GF-D8 (cell line): ENCODE results near the gene ARHGAP11B.
"Not testable (repeated sequence)": the region's sequence is repeated elsewhere in the genome, so short reads cannot be mapped to it uniquely, and the experiment has no call there.

Experiments
- DNase-seq: peaks from one replicate; lab custom pipeline; 2025; lab: John Stamatoyannopoulos, UW

The ARHGAP11B gene

DNA sequence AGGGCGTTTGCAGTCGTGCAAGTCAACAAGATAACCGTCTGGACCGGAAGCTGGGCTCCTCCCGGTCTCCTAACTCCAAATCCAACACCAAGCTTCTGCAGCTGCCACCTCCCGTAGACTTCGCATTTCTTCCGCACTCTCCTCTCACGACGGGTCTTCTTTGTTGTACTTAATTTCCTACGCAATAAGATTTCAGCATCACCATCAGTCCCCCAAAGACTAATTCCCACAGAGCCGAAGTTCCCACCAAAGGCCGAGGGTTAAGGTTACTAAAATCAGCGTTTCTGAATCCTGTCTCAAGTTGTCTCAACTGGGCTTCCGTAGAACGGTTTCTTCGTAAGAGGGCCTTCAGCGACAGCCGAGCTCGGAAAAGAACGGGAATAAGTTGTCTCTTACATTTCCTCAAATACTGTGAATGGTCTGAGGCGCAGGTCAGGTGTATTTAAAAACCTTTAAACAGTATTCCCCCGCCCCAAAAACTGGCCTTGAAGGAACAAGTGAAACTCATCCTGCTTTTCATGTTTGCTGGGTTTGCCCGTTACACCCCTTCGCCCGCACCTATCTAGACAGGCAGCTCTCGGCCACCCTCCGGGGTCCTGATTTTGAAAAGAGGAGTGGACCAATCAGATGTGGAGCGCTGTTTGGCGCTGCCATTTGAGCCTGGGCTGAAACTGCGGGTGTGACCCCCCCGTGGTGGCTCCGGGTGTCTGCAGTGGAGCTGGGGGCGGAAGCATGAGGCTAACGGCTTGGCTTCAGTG, at the start of gene ARHGAP11B:
ARHGAP11B (plus strand) TSS at position 693 of the 758 bp plus-strand sequence.
- DNase-seq, result not testable (repeated sequence)

DNA sequence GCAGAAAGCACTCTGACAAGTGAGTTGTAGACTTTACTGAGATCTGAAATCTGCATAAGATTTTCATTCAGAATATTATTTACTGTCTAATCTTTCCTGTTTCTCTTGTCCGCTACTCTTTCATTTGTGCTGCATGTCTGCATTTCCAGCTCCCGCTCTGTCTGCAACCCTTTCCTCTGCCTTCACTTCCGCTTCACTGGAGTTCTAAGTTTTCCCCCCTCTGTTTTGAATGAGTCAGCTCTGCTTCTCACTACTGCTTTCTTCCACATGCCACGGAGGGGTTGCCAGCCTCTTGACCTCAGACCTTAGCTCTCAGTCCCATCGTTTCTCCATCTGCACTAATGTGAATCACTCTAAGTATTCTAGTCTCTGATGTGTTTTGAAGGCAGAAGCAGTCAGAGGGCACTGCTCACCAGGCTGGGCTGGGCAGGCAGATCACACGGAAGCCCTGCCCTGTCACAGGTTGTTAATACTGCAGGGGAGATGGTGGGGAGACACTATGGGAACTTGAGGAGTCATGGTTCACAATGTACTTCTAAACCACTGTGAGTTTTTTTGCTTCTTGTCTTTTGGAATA, 46.4 kb upstream of the ARHGAP11B start:
- not testable (repeated sequence) for DNase-seq

- not testable (repeated sequence) for DNase-seq
These were observed 45.2 kb upstream of the ARHGAP11B start for GRCh38 chr15:30580716-30581115.

- DNase-seq, result not testable (repeated sequence)
These were observed 27.0 kb upstream of the ARHGAP11B start for GRCh38 chr15:30598953-30599352.

DNA sequence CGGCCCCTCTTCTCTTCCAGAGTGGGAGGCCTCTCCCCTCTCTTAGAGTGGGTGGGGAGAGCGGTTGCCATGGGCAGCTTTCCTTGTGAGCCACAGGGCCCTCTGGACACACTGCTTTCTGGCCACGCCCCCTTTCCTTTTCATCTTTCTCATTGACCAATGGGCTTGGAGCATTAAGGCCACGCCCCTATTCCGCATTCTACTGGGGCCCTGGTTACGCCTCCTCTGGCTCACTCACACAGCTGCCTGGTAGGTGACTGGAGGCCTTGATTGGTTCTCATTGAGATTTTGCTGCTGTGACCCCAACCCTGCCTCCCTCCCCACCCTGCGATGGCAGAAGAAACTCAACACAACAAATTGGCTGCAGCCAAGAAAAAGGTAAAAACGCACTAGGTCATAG, 22.1 kb upstream of the ARHGAP11B start, which contains the start of gene GOLGA8H:
GOLGA8H (plus strand) TSS at position 233 of the 400 bp plus-strand sequence; CDS start at position 331, 98 bp downstream.
- not testable (repeated sequence) for DNase-seq

GRCh38 chr15:30612271-30612670, 13.7 kb upstream of the ARHGAP11B start:
- not testable (repeated sequence) for DNase-seq

DNA sequence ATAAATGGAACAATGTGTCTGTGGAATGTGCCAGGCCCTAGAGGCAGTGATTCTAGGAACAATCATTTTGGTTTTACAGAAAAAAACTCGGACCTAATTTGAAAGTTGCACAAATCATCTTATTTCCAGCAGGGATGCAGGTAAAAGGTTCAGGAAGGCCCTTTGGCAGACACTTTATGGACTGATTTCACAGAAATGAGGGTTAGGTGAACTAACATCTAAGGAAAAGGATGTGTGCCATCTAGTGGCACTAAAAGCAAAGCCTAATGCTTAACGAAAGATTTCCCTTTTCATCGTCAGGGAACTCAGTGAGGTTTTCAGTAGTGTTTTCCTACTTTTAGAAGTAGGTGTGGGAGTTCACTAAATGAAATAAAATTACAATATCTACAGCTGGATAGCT, 4.6 kb upstream of the ARHGAP11B start:
- DNase-seq, result not testable (repeated sequence)

- DNase-seq, result not testable (repeated sequence)
These were observed 252 bp downstream of the ARHGAP11B start for GRCh38 chr15:30626194-30626565.

DNA sequence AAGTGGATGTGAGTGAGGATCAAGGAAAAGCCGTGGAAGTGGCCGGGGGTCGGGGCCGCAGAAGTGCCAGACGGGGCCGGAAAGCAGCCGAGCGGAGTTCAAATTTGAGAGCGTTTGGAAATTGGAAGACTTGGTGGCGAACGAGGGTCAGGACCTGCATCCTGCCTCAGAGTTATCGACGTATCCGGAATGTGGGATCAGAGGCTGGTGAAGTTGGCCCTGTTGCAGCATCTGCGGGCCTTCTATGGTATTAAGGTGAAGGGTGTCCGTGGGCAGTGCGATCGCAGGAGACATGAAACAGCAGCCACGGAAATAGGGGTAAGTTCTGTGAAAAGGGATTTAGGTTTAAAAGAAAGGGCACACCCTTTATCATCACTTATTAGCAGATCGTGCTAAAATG, 704 bp downstream of the ARHGAP11B start:
- not testable (repeated sequence) for DNase-seq

- DNase-seq, result peak; percentile 46
These were observed 24.3 kb downstream of the ARHGAP11B start for GRCh38 chr15:30650012-30650929.

DNA sequence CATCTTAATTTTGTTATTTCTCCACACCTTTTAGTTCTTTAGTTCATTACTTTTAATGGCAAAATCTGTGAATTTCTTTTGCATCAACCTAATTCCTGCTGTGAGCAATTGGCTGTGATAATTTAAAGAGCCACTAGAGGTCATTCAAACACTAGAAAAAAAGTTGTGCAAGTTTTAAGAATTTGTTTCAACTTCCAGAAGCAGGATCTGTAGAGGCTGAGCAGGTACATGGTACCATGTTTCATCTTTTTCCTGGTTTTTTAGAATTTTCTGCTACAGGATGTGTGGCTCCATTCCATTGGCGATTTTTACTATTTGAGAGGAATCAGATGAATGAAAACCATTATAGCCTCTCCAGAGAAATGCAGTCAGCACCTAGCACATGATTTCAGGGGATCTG, 35.2 kb downstream of the ARHGAP11B start:
- DNase-seq, result not testable (repeated sequence)

- not testable (repeated sequence) for DNase-seq
These were observed 43.7 kb downstream of the ARHGAP11B start for GRCh38 chr15:30669621-30670020.

GRCh38 chr15:30670056-30670455, 44.1 kb downstream of the ARHGAP11B start:
- no peak for DNase-seq

DNA sequence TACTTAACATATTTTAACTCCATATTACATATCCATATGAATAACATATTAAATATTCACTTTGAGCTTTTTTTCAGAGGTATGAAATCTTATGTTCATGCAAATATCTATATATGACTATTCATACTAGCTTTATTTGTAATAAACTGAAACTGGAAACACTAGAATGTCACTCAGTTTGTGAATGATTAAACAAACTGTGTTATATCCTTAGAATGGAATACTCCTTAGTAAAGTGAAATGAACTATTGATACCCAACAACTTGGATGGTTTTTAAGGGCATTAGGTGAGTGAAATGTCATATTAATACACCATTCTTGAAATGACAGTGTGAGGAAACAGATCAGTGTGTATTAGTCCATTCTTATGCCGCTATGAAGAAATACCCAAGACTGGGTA, 45.4 kb downstream of the ARHGAP11B start:
- DNase-seq, result no peak

- no peak for DNase-seq
These were observed 49.2 kb downstream of the ARHGAP11B start for GRCh38 chr15:30675126-30675525.

DNA sequence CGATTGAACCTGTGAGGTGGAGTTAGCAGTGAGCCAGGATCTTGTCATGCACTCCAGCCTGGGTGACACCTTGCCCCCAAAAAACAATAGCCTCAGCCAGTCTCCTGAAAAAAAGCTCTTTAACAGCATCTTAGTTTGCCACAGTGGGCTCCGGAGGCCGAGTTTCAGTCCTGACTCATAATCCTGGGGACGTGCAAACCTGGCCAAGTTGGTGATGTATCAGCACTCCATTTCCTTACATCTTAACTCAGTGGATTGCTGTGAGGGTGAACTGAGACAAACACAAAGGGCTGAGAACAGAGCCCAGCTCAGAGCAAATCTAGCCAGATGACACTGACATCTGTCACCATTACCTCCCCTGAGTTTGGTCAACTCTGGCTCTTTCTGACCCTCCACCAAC, 50.0 kb downstream of the ARHGAP11B start:
- DNase-seq, result not testable (repeated sequence)

- DNase-seq, result not testable (repeated sequence)
These were observed 55.1 kb downstream of the ARHGAP11B start for GRCh38 chr15:30680997-30681396.

DNA sequence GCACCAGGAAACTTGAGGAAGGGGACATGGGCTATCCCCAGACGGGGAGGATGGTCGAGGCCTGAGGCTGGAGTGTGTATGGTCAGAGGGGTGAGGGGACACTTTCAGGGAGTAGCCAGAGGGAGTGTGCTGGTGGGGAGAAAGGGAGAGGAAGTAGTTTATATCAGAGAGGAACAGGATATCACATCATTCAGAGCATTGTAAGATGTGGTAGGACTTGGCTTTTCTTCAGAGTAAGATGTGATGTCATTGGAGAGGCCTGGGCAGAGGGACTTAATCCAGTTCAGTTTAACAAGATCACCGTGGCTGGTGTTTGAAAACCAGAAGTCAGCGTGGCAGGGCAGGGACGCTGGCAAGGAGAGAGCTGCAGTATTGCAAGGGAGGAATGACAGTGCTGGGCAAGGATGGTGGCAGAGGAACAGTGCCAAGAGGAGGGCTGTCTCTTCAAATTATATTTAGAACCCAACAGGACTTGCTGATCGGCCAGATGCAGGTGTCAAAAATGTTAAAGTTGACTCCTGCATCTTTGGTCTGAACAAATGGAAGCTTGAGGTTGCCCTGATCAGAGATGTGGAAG, 59.9 kb downstream of the ARHGAP11B start:
- not testable (repeated sequence) for DNase-seq

GRCh38 chr15:30686651-30687050, 60.7 kb downstream of the ARHGAP11B start:
- DNase-seq, result not testable (repeated sequence)
